ENCODE data around the gene PFDN1. TPM values are rescaled to one million over a fixed set of nuclear protein-coding genes. Genes with fewer than 3 reads are reported as not detected.

Gene PFDN1
- total and polyA plus RNA-seq, 2 experiments from 2014 or later = 84.1 to 98.0 TPM

GRCh38 chr5:140240987-140241706 lies 61.8 kb downstream of the PFDN1 start:
- Histone ChIP-seq H3K27me3 (no peaks in the 10 kb centered on the region), H3K4me1 (ENCODE audit: insufficient read depth) (peaks cover 30% of the 10 kb centered on the region), H4K20me1 (ENCODE audit: insufficient read depth, poor library complexity, severe bottlenecking) (no peaks in the 10 kb centered on the region), H2AFZ (no peak overlapping the region), H3K4me3 (no peak overlapping the region), H3K79me2 (peaks cover 7% of the 10 kb centered on the region), H3K9me2 (replicated peaks; ENCODE audit: insufficient read depth) (no peaks in the 10 kb centered on the region), H3K4me2 (peak overlapping the region; percentile 50), H3K27ac (peak overlapping the region; percentile 91), H3K9me3 (ENCODE audit: low read depth) (no peaks in the 10 kb centered on the region), H3K36me3 (replicated peaks; ENCODE audit: insufficient read depth, low read depth) (no peaks in the 10 kb centered on the region)
- no peak for TF ChIP-seq EZH2phosphoT487 (IDR thresholded peaks at IDR 0.05; ENCODE audit: low read depth, severe bottlenecking, unreplicated experiment)
- no peak for TF ChIP-seq CTCF (IDR thresholded peaks at IDR 0.05; ENCODE audit: poor library complexity)
- TF ChIP-seq EZH2 (IDR thresholded peaks at IDR 0.05; ENCODE audit: borderline replicate concordance) = no peak
- WGBS (ENCODE audit: low lambda C conversion rate, missing lambda C conversion rate) = 47% methylated on average over 9 of the region's 9 CpGs
- DNase-seq (ENCODE audit: low spot score) = peak; percentile 90

- TF ChIP-seq CTCF (IDR thresholded peaks at IDR 0.05; ENCODE audit: poor library complexity) (peak; percentile 65), EZH2 (IDR thresholded peaks at IDR 0.05; ENCODE audit: borderline replicate concordance) (no peak)
- Histone ChIP-seq H3K4me3 (no peak overlapping the region), H3K27me3 (no peaks in the 10 kb centered on the region), H3K4me2 (no peak overlapping the region), H3K9me2 (replicated peaks; ENCODE audit: insufficient read depth) (no peaks in the 10 kb centered on the region), H3K36me3 (replicated peaks; ENCODE audit: insufficient read depth, low read depth) (no peaks in the 10 kb centered on the region), H2AFZ (no peak overlapping the region), H3K9me3 (ENCODE audit: low read depth) (no peaks in the 10 kb centered on the region), H3K27ac (peak overlapping the region; percentile 91), H3K4me1 (ENCODE audit: insufficient read depth) (peaks cover 26% of the 10 kb centered on the region), H4K20me1 (ENCODE audit: insufficient read depth, poor library complexity, severe bottlenecking) (no peaks in the 10 kb centered on the region), H3K79me2 (peaks cover 7% of the 10 kb centered on the region)
- DNase-seq (ENCODE audit: low spot score) = peak; percentile 75
- WGBS (ENCODE audit: low lambda C conversion rate, missing lambda C conversion rate) = 46% methylated on average over 11 of the region's 11 CpGs
Measured at GRCh38 chr5:140239939-140240700, 62.8 kb downstream of the PFDN1 start.

DNA sequence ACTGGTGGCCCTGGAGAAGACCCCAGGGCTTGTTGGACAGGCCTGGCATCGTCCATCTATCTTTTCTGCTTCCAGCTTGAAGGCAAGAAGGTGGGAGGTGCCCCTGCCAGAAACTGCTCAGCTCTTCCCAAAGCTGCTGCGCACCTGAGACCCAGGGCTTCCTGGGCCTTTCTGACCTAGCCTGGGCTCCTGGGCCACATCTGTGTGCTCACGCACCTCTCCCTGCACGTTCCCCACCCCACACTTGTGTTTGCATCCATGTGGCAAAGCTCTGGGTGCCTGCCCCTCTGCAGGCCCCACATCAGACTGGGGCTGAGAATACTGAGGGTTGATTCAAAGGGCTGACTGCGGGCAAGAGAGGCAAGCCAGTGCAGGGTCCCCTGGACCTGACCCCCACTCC lies 63.4 kb downstream of the PFDN1 start:
- 95% methylated on average over 5 of the region's 5 CpGs for WGBS (ENCODE audit: low lambda C conversion rate, missing lambda C conversion rate)
- Histone ChIP-seq H2AFZ (no peak overlapping the region), H3K9me3 (ENCODE audit: low read depth) (no peaks in the 10 kb centered on the region), H3K4me1 (ENCODE audit: insufficient read depth) (peaks cover 26% of the 10 kb centered on the region), H3K27ac (no peak overlapping the region), H3K4me3 (no peak overlapping the region), H3K79me2 (peaks cover 8% of the 10 kb centered on the region), H3K4me2 (no peak overlapping the region), H4K20me1 (ENCODE audit: insufficient read depth, poor library complexity, severe bottlenecking) (no peaks in the 10 kb centered on the region), H3K36me3 (replicated peaks; ENCODE audit: insufficient read depth, low read depth) (no peaks in the 10 kb centered on the region), H3K9me2 (replicated peaks; ENCODE audit: insufficient read depth) (no peaks in the 10 kb centered on the region), H3K27me3 (no peaks in the 10 kb centered on the region)
- TF ChIP-seq EZH2phosphoT487 (IDR thresholded peaks at IDR 0.05; ENCODE audit: low read depth, severe bottlenecking, unreplicated experiment) (no peak), EZH2 (IDR thresholded peaks at IDR 0.05; ENCODE audit: borderline replicate concordance) (no peak), CTCF (IDR thresholded peaks at IDR 0.05; ENCODE audit: poor library complexity) (no peak)
- DNase-seq (ENCODE audit: low spot score) = no peak

Data from hepatocyte (in vitro differentiated cells).